HG02852 (cell line): ENCODE results near the gene TTLL9.
"Not testable (repeated sequence)": the region's sequence is repeated elsewhere in the genome, so short reads cannot be mapped to it uniquely, and the experiment has no call there.

Source experiments
- ATAC-seq: cut with Tn5 transposase; IDR thresholded peaks from one replicate; pipeline ENCODE4 v1.9.1; 2021; ENCODE audit warnings: mild to moderate bottlenecking, moderate library complexity; ENCODE audit not compliant: unreplicated experiment

TTLL9 gene, protein sequence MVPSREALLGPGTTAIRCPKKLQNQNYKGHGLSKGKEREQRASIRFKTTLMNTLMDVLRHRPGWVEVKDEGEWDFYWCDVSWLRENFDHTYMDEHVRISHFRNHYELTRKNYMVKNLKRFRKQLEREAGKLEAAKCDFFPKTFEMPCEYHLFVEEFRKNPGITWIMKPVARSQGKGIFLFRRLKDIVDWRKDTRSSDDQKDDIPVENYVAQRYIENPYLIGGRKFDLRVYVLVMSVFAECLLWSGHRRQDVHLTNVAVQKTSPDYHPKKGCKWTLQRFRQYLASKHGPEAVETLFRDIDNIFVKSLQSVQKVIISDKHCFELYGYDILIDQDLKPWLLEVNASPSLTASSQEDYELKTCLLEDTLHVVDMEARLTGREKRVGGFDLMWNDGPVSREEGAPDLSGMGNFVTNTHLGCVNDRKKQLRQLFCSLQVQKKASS

DNA sequence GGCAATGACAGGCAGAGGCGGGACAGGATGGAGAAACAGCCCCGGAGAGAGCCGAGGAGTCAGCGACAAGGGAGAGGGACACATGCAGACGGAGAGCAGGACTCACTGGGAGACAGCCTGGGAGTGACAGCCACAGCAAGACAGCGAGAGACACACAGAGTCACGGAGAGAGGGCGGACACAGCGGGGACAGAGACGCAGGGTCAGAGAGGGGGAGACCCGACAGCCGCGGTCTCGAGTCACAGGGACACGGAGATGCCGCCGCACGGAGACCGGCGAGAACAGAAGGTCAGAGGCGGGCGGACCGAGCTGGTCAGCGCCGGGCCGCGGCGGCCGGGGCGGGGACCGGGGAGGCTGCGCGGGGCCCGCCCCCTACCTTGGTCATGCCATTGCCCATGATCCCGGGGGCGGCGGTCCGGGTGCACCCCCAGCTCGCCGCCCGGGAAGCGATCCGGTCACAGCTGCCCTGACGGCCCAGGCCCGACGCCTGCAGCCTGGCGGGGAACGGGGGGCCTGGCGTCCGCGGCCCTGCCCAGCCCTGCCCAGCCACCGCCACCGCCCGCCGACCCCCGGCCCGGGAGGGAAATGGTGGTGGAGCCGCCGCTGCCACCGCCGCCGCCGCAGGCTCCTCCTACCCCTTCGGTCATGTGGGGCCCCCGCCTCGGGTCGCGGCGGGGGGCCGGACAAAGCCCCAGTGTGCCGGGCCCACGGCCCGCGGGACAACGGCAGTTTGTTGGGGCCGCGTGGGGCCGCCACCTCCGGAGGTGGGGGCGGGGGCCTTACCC, at the start of gene TTLL9, which contains the start of gene DUSP15:
Gene TTLL9, plus strand, starts transcription at position 693 of the 784 bp plus-strand sequence. CDS start 493 bp downstream, outside the sequence.
Gene DUSP15, minus strand, starts transcription at position 586 of the 784 bp plus-strand sequence. Its CDS starts 190 bp downstream, at position 396.
- ATAC-seq: no peak

DNA sequence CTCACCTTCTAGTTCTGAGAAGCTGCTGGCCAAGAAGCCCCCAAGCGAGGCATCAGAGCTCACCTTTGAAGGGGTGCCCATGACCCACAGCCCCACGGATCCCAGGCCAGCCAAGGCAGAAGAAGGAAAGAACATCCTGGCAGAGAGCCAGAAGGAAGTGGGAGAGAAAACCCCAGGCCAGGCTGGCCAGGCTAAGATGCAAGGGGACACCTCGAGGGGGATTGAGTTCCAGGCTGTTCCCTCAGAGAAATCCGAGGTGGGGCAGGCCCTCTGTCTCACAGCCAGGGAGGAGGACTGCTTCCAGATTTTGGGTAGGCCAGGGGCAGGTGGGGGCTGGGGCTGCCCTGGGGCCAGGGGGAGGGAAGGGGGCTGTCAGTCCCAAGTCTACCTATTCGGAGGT, 49.0 kb upstream of the TTLL9 start:
- ATAC-seq: no peak

DNA sequence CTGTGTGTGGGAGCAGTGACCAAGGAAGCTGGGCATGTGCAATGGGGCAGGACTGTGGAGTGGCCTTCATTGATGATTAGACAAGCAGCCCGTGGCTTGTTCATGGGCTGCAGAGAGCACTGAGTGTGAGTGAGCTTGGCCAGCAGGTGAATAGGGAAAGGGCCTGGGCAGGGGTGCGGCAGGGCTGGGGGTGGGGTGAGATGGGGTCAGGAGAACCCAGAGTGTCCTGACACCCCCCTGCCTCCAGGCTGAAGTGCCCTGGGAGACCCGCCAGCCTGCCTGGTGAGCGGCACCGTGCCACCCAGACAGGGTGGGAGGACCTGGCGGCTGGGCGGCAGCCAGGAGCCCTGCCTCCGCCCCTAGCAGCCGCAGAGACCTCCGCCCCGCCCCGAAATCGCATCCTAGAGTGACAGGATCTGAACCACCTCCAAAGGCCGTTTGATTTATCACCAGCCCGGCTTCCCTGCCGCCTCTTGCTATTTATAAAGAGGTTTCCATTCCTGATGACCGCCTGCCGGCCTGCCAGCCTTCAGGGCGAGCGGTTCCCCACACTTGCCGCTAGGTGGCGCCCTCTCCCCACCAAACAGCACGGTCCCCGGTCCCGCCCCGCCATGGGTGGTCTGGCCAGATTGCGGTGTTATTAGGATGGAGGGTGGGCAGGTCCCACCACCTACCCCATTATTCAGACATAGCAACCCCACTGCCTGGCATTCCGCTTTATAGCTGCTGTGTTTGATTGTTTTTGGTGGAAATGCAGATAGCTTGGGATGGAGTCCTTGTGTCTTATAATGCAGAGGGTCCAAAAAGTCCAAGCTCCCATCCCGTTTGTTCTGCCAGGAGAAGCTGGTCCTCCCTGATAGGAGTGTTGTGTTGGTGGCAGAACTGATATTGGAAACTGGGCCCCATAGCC, 47.8 kb upstream of the TTLL9 start:
- ATAC-seq: no peak

DNA sequence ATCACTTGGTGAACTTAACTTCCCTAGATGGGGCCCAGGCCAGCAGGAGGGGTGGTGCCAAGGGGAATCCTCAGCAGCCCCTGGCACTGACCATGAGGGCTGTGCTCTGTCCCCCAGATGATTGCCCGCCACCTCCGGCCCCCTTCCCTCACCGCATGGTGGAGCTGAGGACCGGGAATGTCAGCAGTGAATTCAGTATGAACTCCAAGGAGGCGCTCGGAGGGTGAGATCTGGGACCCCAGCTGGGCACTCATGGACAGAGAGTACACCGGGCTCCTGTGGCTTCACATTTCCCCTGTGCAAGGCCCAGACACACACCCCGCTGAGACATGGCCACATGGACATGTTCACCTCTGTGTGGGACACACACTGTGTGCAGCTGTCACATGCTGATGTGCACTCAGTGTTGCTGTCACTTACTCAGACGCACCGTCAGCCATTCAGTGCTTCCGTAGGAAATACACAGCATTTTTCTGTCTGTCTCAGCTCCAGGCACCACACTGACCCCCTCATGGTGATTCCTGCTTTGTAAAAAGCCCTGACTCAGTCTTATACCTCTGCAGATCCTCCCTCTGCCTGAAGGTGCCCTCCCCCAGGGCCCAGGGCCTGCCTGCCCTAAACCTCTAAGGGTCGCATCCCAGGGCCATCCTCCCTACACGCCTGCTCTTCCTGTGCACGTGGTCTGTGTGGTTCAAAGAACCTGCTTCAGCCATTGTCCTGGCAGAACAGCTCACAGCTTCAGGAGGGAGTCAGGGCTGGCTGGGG, 46.9 kb upstream of the TTLL9 start:
- no peak for ATAC-seq

DNA sequence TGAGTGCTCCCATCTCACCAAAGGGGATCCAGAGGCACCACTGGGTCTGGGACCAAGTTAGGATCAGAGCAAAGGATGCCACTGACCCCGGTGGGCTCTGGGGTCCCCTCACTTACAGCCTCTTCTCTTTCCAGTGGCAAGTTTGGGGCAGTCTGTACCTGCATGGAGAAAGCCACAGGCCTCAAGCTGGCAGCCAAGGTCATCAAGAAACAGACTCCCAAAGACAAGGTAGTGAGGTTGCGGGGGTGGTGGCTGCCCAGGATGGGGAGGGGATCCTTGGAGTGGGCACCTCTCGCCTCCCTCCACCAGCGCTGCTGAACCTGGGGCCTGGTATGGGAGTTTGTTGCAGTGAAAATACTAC, 46.3 kb upstream of the TTLL9 start:
- no peak for ATAC-seq

DNA sequence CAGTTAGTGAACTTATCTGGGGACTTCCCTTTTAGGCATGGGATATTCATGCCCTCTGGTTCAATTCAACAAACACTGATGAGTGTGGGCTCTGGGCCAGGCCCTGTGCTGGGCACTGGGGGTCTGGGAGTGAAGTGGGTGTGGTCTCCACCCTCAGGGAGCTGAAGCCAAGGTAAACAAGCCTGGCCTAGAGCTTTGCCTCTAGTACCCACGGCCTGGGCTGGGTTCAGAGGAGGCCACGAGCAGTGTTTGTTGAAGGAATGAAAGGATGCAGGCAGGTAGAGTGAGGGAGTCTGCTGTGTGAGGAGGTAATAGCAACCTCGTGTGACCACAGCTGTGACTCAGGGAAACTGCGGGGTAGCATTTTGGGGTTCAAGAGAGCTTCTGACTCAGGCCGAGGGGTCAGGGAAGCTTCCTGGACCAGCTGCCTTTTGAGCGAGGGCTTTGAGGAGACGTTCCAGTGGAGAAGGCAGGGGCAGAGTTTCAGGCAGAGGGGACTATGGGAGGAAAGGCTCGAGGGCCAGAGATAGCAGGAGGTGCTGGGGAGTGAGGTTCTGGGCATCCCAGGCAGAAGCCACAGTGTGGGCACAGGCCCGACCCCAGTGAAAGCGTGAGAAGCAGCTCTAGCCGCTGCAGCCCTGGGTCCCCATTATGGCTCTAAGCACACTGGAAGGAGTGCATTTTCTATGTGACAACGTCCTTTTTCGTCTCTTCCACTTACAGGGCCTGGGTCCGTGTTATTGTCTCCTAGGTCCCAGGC, 45.7 kb upstream of the TTLL9 start:
- ATAC-seq: no peak

DNA sequence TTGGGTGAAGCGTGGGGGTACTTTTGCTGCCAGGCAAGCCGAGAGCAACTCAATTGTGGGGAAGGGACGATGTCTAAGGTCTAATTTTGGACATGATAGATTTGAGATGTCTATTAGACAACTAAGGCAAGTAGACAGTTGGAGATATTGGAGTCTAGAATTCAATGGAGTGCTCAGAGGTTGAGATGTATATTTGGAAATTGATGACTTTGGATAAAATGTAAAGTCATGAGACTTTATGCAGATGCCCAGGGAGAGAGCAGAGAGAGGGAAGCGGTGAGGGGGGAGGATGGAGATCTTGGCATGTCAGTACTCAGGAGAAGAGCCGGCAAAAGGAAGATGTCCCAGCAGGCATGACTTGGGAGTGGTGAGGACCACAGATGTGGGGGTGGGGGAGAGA, 44.4 kb upstream of the TTLL9 start:
- no peak for ATAC-seq

DNA sequence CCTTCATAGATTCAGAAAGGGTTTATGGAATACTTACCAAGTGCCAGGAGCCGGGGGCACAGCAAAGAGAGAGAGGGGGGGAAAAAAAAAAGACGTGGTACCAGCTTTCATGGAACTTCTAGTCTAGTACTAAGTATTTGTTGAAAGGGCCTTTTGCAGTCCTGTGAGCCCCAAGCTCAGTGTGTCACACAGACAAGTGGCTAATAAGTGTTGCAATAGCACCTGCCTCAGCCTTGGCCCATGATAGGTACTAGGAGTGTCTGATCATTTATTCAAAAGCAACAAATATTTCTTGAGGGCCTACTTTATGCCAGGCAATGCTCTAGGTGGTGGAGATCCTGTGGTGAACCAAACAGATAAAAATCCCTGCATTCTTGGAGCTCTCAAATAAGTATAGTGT, 43.4 kb upstream of the TTLL9 start:
- ATAC-seq: no peak

DNA sequence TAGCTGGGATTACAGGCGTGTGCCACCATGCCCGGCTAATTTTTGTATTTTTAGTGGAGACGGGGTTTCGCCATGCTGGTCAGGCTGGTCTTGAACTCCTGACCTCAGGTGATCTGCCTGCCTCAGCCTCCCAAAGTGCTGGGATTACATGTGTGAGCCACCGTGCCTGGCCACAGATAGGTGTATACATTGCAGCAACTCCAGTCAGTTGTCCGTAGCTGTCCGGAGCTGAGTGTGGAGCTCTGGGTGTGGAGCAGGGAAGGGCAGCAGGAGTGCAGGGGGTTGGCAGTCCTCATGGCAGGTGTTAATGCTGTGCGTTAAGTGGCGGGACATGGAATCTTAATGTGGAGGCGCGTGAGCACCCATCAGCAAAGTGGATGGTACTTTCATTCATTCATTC, 42.4 kb upstream of the TTLL9 start:
- ATAC-seq: not testable (repeated sequence)

DNA sequence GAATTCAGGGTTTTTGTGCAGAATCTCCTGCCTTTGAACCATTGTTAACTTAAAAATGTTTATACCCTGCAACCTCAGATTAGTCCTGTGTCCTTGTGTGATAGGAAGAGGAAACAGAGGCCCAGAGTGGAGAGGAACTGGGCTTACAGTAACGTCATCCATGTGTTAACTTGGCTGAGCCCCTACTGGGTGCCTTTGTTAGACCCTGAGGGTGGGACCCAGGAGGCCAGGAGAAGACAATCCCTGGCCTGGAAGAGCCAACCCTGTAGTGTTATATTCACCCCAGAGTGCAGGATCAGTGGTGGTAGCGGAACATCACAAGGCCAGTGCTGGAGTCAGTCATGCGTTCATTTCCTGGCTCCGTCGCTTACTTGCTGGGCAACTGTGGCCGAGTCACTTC, 40.7 kb upstream of the TTLL9 start:
- no peak for ATAC-seq

DNA sequence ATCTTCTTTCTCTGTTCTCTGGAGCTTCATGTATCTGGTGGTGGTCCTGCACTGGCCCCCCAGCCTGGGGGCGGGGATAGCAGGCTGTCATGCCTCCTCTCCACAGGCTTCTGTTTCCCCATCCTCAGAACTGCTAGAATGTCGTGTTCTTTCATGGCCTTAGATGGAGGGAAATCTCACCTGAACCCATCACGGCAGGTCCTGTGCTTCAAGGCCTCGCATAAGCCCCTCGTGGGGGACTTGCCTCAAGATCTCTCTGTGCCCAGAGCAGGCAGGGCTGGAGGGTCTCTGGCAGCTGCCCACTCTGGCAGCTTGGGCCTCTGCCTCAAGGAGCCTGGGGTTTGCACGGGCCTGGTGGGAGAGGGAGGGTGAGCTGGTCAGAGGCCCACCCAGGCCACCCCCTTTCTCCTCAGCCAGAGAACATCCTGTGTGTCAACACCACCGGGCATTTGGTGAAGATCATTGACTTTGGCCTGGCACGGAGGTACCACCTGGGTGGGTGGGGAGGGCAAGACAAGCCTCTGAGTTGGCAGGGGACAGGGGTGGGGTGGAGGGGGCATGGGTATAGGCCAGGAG, 39.9 kb upstream of the TTLL9 start:
- no peak for ATAC-seq

DNA sequence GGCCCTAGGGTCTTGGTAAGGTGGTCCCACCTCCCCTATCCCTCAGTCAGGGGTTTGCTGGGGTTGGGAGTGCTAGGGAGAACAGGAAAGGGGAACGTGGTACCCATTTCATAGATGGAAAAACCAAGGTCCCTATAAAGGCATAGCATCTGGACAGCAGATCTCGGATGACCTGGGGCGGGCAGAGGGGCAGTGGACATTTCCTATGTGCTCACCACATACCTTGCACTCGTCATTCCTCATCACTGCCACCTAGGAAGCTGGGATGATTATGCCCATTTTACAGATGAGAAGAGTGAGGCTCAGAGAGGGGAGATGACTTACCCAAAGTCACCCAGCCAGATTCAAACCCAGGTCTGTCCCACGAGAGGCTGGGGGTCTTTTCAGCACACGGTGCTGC, 39.2 kb upstream of the TTLL9 start:
- no peak for ATAC-seq

DNA sequence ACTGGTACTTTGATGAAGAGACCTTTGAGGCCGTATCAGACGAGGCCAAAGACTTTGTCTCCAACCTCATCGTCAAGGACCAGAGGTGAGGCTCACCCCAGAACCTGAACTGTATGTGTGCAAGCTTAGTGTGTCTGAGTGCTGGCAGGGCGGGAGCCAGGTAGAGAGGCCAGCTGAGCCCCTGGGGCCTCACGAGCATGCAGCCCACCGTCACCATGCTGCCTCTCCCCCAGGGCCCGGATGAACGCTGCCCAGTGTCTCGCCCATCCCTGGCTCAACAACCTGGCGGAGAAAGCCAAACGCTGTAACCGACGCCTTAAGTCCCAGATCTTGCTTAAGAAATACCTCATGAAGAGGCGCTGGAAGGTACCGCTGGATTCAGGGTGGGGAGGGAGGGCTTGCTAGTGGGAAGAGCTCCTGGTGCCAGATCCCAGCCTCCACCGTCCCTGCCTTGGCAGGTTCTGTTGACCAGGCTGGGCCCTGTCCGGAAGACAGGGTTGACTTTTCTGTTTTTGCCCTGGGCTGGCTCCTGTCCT, 38.6 kb upstream of the TTLL9 start:
- no peak for ATAC-seq

DNA sequence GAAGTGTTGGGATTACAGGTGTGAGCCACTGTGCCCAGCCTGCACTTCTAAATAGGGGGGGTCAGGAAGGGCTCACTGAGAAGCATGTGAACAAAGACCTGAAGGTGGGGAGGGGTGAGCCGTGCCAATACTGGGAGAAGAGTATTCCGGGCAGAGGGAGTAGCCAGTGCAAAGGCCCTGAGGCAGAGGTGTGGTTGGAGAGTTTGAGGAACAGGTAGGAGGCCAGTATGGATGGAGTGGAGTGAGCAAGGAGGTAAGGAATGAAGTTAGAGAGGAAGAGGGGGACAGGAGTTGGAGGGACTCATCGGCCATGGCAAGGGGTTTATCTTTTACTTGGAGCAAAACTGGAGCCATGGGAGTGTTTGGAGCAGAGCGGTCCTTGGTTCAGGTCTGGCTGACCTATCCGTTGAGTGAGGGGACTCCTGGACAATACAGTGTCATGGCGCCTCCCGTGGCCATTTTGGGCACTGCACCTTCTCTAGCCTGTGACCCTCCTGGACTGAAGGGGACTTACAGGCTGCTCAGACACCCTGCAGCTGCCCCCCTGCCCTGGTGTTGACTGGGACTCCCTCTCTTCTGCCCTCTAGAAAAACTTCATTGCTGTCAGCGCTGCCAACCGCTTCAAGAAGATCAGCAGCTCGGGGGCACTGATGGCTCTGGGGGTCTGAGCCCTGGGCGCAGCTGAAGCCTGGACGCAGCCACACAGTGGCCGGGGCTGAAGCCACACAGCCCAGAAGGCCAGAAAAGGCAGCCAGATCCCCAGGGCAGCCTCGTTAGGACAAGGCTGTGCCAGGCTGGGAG, 37.1 kb upstream of the TTLL9 start:
- no peak for ATAC-seq

DNA sequence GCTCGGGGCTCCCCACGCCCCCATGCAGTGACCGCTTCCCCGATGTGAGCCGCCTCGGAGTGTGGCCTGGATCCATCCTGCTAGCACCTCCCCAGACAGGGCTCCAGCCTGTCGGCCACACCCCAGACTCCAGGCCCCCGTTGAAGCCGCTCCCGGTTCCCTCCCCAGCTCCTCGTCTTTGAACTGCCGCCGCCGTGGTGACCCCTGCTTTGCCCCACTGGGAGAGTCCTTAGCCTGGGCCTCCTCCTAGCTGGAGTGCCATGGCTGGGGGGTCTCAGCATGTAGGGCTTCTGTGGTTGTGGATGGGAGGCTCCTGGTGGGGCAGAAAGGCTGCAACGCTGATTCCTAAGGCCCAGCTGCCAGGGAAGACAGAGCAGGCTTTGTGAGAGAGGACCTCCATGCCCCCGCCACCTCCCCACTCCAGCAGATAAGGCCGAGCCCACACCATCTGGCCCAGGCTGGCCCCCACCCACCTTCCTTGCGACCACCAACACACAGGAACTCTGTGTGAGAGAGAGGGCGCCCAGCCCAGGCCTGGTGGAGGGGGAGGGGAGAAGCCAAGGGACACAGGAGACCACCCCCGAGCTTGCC, 36.4 kb upstream of the TTLL9 start:
- ATAC-seq: no peak

DNA sequence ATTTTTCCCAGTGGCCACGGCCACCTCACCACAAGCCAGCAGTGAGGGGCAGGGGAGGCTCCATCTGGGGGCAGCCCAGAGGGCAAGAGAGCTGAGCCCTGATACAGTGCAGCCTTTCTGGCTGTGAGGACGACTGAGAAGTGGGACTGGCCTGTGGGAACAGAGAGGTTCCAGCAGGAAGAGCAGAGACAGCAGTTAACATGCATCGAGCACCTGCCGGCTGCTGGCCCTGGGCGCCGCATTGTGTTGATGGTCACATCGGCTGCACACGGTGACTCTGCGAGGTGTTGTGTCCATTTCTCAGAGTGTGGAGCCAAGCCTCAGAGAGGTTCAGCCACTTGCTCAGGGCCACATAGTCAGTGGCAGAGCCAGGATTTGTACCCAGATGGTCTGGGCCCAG, 34.9 kb upstream of the TTLL9 start:
- ATAC-seq: no peak

DNA sequence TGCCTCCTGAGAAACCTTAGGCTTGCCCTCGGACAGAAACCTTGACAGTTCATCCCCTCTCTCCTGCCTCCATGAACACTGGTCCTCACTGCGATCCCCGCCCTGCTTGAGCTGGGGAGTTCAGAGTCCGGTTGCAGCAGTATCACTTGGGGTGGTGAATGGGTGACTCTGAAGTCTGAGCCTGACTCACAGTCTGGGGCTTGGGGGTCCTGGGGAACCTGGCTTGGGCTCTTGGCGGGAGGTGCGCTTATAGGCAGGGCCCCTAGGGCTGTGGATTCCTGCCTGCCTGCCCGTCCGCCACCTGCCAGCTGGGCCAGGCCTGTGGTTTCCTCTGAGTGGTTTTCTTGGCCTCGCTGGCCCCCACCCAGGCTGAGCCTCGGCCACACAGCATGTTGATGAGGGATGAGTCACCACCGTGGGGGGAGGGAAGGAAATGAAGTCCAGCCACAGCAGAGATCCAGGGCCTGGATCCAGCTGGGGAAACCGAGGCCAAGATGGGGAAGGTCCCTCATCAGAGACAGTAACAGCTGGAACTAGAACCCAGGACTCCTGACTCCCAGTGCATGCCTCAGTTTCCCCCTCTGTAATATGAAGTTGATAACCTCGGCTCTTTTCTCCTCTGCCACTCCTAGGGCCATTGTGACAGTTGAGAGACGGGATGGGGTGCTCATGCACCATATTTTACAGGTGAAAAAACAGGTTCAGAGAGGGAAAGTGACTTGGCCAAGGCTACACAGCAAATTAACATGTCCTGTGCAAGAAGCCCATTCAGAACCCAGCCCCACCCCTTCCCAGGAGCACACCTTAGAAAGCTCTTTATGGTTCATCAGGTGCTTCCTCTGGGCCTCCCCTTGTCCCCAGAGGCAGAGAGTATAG, 34.2 kb upstream of the TTLL9 start:
- no peak for ATAC-seq
